Ovary (tissue), 9 donors: ENCODE data around the gene PHF21B. TPM values are rescaled to one million over a fixed set of nuclear protein-coding genes. Genes with fewer than 3 reads are reported as not detected.

Experiments used
- DNase-seq, 5 donors: peaks; one replicate each; pipeline ENCODE4 v3.0.0-alpha.2; 2019 to 2020
- H3K27ac ChIP-seq, 2 donors: fragments of 200-600 bp; one replicate each; pipeline versions ENCODE4 v1.5.1 to v1.8.0; 2019 to 2022
- H3K27me3 ChIP-seq: fragments of 200-600 bp; one replicate; pipeline ENCODE4 v1.8.0; 2022
- H3K36me3 ChIP-seq: fragments of 200-600 bp; sonication (generic); one replicate; pipeline ENCODE4 v1.5.1; 2019
- H3K4me1 ChIP-seq: one replicate; pipeline ENCODE4 v1.8.1; 2013; ENCODE audit warnings: mild to moderate bottlenecking, moderate library complexity; ENCODE audit not compliant: insufficient read depth
- H3K4me3 ChIP-seq: fragments of 200-600 bp; sonication (generic); one replicate; pipeline ENCODE4 v1.5.1; 2017
- H3K9me3 ChIP-seq, 2 donors: fragments of 200-600 bp in 1 of 2; sonication (generic) in 1 of 2; one replicate each; pipeline versions ENCODE4 v1.5.1 to v1.8.1; 2013 to 2019; ENCODE audit warnings: mild to moderate bottlenecking in 1 of 2, moderate library complexity in 1 of 2
- EP300 ChIP-seq: sonication (generic); formaldehyde crosslinking; IDR thresholded peaks from one replicate; pipeline ENCODE4 v1.6.1; 2017; ENCODE audit warnings: antibody characterized with exemption
- POLR2A ChIP-seq: fragments of 450-650 bp; IDR thresholded peaks from one replicate; pipeline ENCODE4 v1.6.1; 2017; ENCODE audit warnings: antibody characterized with exemption, mild to moderate bottlenecking, moderate library complexity
- WGBS, 3 donors: extraction: QIAGEN DNeasy Blood & Tissue Kit in 1 of 3; methylation state at CpG; one replicate each; pipeline versions ENCODE4 v1.1.5 to v1.1.7; 2013 to 2017; 5-methylcytosine and 5-hydroxymethylcytosine counted together
- intact Hi-C, 4 donors: fragments of 100-400 bp; cut with DNase I; formaldehyde crosslinking; loops; one replicate each; pipeline versions ENCODE4 v1.11.0 to v1.15.1; 2022 to 2023
- polyA plus RNA-seq, 2 donors: library from polyadenylated mRNA; stranded (reverse); fragments of 200-250 nt in 1 of 2; fragments of 350-450 nt in 1 of 2; fragmentation: Illumina TruSeq in 1 of 2; extraction: RNeasy Lipid Tissue Mini Kit (QIAGEN cat#74804) in 1 of 2; gene quantifications; one replicate each; pipeline ENCODE4 v1.2.3, GENCODE V29; 2013 to 2014
- total RNA-seq, 7 donors: library from RNA; depleted of rRNA in 2 of 7; stranded (reverse); fragments of >200 nt in 2 of 7; fragmentation: NEBNext Ultra II Directional in 3 of 7; extraction: Animal tissue kit (Norgen Biotek cat#: 25700) in 3 of 7; gene quantifications; one replicate each; pipeline versions ENCODE4 v1.1.0 to v1.2.4, GENCODE V29; 2016 to 2023
- TF ChIP-seq, protein P1 (sequence below), 3 donors: fragments of 450-650 bp in 2 of 3; fragments of 200-600 bp in 1 of 3; IDR thresholded peaks; one replicate each; pipeline versions ENCODE4 v1.5.1 to v1.8.0; 2016 to 2022; ENCODE audit warnings: antibody characterized with exemption in 3 of 3, mild to moderate bottlenecking in 1 of 3
- donor health status: DM: no; HTN: no; CAD: no; lungs with moderate emphysema.
- donor health status: DM: no; HTN: no; CAD: no.
- donor health status: Bipolar disorder and iron deficiency.
- donor health status: DM: yes; HTN: yes; CAD: no.
- donor health status: DM: no; HTN: no; CAD: no.
- donor health status: DM: yes; HTN: yes; CAD: no.

Gene PHF21B
- total and polyA plus RNA-seq, 9 donors: 0.95 to 10.7 (median 6.4) TPM

DNA sequence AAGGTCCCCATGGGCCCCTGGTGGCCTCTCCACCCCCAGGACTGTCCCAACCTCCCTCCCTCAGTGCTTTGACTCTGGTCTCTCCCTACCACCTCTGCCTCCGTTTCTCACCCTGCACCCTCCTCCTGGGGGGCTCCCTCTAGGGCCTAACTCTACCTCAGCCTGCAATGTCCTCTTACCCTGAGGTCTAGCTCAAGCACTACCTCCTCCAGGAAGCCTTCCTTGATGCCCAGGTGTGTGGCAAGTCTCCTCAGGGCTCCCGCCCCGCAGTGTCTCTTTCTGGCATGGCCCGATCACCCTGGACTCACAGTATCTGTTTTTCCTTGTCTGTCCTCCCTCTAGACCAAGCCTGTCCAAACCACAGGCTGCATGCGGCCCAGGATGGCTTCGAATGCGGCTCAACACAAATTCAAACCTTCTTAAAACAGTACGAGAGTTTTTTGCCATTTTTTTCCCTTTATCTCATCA is 90.8 kb downstream of the PHF21B start:
- H3K36me3 ChIP-seq: no peaks in the 10 kb centered on the region
- no peak for DNase-seq
- 93 to 96% (median 95%) methylated on average over 8 of the region's 8 CpGs for WGBS, 3 donors
- no peaks in the 10 kb centered on the region for H3K4me1 ChIP-seq
- TF ChIP-seq, protein P1, sequence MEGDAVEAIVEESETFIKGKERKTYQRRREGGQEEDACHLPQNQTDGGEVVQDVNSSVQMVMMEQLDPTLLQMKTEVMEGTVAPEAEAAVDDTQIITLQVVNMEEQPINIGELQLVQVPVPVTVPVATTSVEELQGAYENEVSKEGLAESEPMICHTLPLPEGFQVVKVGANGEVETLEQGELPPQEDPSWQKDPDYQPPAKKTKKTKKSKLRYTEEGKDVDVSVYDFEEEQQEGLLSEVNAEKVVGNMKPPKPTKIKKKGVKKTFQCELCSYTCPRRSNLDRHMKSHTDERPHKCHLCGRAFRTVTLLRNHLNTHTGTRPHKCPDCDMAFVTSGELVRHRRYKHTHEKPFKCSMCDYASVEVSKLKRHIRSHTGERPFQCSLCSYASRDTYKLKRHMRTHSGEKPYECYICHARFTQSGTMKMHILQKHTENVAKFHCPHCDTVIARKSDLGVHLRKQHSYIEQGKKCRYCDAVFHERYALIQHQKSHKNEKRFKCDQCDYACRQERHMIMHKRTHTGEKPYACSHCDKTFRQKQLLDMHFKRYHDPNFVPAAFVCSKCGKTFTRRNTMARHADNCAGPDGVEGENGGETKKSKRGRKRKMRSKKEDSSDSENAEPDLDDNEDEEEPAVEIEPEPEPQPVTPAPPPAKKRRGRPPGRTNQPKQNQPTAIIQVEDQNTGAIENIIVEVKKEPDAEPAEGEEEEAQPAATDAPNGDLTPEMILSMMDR (IDR thresholded peaks at IDR 0.05): no peak
- TF ChIP-seq EP300 (no peak), POLR2A (no peak)
- H3K9me3 ChIP-seq: no peaks in the 10 kb centered on the region
- no peak overlapping the region for H3K27ac ChIP-seq
- intact Hi-C loops: no loop called here
- H3K27me3 ChIP-seq: no peaks in the 10 kb centered on the region
- no peak overlapping the region for H3K4me3 ChIP-seq

DNA sequence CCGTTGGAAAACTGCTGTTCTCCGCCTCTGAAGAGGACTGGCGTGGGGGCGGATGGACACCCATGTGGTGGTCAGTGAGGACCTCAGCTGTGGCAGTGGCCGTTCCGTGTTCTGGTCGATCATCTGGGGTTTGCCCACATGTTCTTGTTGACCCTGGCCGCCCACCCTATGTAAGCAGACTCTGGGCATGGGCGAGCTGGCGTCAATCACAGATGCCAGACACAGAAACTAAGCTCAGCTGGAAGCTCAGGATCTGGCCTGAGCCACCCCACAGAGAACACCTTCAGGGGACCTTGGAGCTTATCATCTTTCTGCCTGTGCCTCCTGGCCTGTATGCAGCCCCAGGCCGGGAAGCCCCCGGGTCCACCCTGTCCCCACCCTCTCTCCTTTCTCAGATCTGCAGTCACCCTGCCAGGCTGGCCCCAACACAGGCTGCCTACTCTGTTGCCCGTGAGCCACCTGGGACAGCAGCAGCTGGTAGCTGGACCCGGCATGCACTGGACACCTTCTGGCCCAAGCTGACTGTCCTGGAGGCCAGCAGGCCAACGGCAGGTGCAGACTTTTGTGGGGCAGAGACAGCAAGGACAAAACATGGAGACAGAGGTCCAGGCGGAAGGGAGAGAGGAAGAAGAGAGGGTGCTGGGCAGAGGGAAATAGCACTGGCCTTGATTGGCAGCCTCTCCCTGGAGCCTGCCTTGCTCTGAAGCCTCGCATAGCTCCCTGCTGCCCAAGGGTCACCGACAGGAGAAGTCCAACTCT is 91.5 kb downstream of the PHF21B start:
- 80 to 91% (median 87%) methylated on average over 18 of the region's 18 CpGs for WGBS, 3 donors
- H3K9me3 ChIP-seq: no peaks in the 10 kb centered on the region
- intact Hi-C loops: no loop called here
- TF ChIP-seq EP300 (no peak), POLR2A (no peak)
- TF ChIP-seq, protein P1 (IDR thresholded peaks at IDR 0.05): no peak
- H3K27me3 ChIP-seq: no peaks in the 10 kb centered on the region
- no peaks in the 10 kb centered on the region for H3K36me3 ChIP-seq
- H3K27ac ChIP-seq: no peak overlapping the region
- no peaks in the 10 kb centered on the region for H3K4me1 ChIP-seq
- no peak overlapping the region for H3K4me3 ChIP-seq
- DNase-seq: peak in 1 of 5 donors; percentile 22

DNA sequence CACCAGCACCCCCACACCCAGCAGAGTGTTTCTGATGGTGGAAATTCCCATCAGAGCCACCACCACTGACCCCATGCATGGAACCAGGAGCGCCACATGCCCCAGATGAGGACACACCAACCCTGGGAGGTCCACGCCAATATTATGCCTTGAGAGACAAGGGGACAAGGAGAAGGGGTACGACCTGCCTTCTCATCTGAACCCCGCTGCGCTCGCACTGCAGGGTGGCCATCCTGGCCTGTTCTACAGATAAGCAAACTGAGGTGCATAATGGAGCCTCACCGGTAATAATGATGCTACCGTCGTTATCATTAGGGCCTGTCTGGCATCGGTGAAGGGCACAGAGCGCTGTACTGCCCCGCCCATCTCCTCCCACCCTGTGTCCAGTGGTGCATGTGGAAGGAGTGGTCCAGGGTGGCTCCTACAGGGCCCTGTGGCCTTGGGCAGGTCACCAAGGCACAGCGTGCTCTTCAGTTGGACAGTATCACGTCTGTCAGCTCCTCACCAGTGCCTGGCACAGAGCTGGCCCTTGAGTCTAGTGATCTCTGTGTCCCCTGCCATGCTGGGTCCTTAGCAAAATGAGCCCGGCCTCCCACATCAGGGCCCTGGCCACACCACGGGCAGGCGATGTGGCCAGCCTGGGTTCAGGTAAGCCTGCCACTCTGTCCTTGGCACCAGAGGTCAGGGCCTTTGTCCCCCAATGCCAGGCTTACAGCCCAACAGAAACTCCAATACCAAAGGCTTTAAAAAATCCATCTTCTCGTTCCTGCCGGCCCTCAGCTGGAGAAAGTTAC is 92.2 kb downstream of the PHF21B start:
- 83 to 91% (median 87%) methylated on average over 19 of the region's 19 CpGs for WGBS, 3 donors
- H3K36me3 ChIP-seq: no peaks in the 10 kb centered on the region
- TF ChIP-seq, protein P1 (IDR thresholded peaks at IDR 0.05): no peak
- TF ChIP-seq POLR2A (no peak), EP300 (no peak)
- H3K4me1 ChIP-seq: no peaks in the 10 kb centered on the region
- no peaks in the 10 kb centered on the region for H3K9me3 ChIP-seq
- no peak overlapping the region for H3K4me3 ChIP-seq
- no peak overlapping the region for H3K27ac ChIP-seq
- intact Hi-C loops: no loop called here
- H3K27me3 ChIP-seq: no peaks in the 10 kb centered on the region
- DNase-seq: peak in 1 of 5 donors; percentile 12

DNA sequence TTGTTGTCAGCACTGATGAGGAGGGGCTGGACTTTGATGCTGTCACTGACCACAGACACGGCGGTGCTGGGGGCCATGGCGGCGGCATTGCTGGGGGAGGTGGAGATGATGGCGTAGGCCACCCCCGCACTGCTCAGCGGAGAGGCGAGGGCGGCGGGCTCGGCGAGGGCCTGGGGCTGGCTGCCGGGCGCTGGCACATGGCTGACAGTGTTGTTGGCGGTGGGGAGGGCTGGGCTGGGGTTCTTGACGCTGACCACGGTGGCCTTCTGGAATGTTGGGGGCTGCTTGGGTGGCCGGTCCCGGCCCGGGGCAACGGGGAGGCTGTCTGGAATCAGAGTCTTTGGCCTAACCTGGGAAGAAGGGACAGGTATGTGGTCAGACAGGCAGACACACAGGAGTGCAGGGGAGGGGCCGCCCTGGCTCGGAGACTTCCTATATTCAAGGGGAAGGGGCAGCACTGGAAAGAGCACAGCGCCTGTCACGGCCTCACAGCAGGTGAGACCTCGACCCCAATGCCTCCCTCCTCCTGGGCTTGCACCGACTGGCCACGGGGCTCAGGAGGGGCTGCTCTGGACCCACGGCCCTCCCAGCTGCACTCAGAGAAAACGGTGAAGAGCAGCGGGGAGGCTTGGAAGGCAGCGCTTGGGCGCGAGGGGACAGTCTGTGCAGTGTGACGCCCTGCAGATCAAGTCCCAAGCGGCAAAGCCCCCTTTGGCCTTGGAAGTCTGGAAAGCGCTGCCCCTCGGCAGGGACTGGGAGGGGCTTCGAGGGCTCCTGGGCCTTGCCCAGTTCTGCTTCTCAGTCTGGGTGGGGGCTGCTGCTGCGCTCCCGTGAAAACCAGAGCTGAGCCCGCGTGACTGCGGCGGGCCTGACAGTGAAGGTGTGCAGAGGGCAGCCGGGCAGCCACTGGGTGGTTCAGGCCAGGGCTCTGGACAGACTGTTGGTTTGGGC is 93.2 kb downstream of the PHF21B start:
- peaks cover 0 to 1% of the 10 kb centered on the region in 2 donors for H3K9me3 ChIP-seq
- 84 to 90% (median 87%) methylated on average over 46 of the region's 46 CpGs for WGBS, 3 donors
- peak in 1 of 5 donors; percentile 27 for DNase-seq
- no peaks in the 10 kb centered on the region for H3K36me3 ChIP-seq
- no peak overlapping the region for H3K4me3 ChIP-seq
- H3K4me1 ChIP-seq: no peaks in the 10 kb centered on the region
- no peaks in the 10 kb centered on the region for H3K27me3 ChIP-seq
- intact Hi-C loops: no loop called here
- TF ChIP-seq POLR2A: no peak
- H3K27ac ChIP-seq: no peak overlapping the region
